GM23248 (cell line): ENCODE data around the gene FAM90A1.
"Not testable (repeated sequence)": the region's sequence is repeated elsewhere in the genome, so short reads cannot be mapped to it uniquely, and the experiment has no call there.

Experiments used
- EZH2 ChIP-seq: fragments of 200-600 bp; sonication (generic); IDR thresholded peaks from 2 replicates; pipeline ENCODE4 v1.6.1; 2018; ENCODE audit warnings: antibody characterized with exemption, mild to moderate bottlenecking; ENCODE audit not compliant: insufficient read depth, poor library complexity, severe bottlenecking
- EZH2phosphoT487 ChIP-seq: fragments of 200-600 bp; sonication (generic); IDR thresholded peaks from 2 replicates; pipeline ENCODE4 v1.6.1; 2018; ENCODE audit warnings: antibody characterized with exemption, moderate library complexity, mild to moderate bottlenecking, low read depth; ENCODE audit not compliant: insufficient read depth

GRCh38 chr12:8228607-8229006 is 1.2 kb upstream of the FAM90A1 start:
- TF ChIP-seq EZH2, EZH2phosphoT487: not testable (repeated sequence)
